T-helper 9 cell (primary cell): Measurements from ENCODE around the gene GRIA3.

Experiments used
- DNase-seq: peaks from one replicate; pipeline ENCODE4 v3.0.0-alpha.2; 2020
- total RNA-seq, 2 donors: gene quantifications; one replicate each; lab custom pipeline; 2026; lab: John Stamatoyannopoulos, UW

GRIA3 gene
- 0 to 0.07 reads per million in 2 donors for total RNA-seq

DNA sequence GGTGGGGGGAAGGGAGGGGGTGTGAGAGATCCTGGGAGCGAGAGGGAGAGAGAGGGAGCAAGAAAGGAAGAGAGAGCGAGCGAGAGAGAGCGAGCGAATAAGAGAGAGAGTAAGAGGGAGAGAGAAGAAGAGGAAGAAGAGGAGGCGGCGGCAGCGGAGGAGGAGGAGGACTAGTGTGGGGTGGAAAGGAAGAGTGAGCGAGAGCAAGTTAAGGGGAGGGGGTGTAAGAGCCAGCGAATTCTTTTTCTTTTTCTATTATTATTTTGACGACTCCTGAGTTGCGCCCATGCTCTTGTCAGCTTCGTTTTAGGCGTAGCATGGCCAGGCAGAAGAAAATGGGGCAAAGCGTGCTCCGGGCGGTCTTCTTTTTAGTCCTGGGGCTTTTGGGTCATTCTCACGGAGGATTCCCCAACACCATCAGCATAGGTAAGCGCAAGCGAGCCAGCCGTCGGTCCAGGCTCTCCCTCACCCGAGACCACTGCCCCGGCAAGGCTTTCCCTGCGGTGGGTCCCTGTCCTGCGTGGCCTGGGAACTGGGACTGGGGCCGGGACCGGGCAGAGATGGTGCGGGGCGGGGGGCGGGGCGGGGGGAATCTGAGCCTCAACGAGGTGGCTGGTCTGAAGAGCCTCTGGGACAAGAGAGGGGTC, at the start of gene GRIA3:
Gene GRIA3 (plus strand): TSS at position 60 of the 647 bp plus-strand sequence. CDS start 258 bp downstream, at position 318.
- DNase-seq, result no peak

DNA sequence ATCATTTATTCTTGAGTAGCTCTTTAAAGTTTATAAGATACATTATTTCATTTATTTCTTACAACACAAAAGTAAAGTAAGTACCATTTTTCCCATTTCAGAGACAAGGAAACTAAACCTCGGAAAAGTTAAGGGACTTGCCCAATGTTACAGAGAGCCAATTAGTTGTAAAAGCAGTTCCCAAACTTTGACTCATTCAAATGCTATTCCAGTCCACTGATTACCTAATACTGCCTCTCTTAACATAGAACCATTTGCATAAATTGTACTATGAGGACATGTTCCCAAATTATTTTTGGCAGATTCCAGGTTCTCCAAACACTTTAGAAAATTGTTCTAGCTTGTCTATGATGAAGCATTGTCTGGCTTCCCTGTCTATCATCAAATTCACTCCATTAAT, 45.6 kb upstream of the GRIA3 start:
- no peak for DNase-seq

DNA sequence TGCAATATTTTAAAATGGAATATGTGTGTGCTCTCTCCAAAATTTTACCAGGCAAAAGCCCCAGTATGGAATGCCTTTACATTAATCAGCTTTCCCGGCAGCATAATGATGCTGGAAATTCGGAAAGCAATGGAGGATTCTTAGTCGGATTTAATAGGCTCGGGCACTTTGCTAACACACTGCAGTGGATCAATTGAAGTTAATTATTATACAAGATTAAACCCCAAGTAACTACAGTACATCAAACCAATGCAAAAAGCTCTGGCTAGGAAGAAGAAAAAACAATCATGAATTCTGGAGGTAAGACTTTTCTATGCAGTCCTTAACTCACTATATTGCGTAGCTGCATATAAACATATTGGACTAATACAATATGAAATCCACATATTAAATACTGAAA, 43.6 kb upstream of the GRIA3 start:
- DNase-seq, result no peak

DNA sequence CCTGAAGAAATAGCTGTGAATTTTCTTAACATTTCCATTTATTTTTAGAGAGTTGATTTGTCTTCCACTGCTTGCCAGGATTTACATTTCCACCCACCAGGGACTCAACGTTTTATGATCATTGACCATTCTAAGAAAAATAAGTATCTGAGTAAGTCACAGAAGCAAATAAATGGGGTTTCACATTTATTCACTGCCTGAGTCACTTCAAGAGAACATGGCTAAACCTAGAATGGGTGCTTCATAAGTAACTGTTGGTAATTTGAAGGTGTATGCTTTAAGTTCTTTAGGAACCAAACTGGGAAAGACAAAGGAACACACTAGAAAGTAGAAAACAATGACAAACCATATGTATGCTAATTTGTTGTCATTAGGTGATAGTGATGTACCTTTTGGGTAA, 43.2 kb upstream of the GRIA3 start:
- DNase-seq, result no peak

DNA sequence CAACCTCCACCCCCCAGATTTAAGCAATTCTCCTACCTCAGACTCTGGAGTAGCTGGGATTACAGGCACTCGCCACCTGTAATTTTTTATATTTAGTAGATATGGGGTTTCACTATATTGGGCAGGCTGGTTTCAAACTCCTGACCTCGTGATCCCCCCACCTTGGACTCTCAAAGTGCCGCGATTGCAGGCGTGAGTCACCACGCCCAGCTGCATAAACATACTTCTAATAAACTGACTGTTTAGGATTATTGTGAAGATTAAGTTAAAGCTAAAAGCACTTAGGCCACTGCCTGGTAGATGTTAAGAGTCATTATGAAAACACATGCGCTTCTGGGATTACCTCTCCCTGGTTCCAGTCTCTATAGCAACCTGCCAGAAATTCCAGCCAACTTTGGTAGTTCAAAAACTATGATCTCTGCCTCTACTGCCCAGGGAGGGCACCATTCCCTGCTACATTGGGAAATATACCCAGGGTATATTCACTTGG, 30.2 kb upstream of the GRIA3 start:
- DNase-seq, result no peak

DNA sequence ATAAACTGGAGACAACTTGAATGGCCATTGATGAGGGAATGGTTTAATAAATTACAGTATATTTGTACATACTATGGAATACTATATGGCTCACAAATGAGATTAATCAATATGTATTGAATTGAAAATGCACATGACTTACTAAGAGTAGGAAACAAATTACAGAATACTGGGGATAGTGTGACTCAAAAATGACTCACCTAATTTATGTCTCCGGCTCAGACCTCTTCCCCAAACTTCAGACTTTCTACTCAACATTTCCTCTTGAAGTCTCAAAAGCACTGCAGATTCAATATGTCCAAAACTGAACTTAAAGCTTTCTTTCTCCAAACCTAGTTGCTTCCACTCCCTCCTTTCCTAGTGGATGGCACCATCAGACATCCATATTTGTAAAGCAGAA, 28.8 kb upstream of the GRIA3 start:
- no peak for DNase-seq

DNA sequence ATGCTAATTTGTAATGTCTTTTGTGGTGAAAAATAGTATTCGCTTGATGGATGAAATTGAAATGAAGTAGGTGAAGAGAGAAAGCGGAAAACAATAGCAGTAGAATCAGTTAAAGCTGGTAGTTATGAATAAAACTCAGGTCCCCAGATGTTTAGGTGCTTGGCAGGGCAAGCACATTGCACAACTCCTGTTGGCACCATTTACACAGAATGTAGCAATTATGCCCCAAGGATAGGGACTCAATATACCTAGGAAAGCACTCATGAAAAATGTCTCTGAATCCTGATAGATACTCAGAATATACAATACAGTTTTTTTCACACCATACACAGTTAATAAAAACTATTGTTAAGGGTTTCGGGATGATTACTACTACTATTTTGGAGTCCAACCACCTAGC, 26.5 kb upstream of the GRIA3 start:
- no peak for DNase-seq

DNA sequence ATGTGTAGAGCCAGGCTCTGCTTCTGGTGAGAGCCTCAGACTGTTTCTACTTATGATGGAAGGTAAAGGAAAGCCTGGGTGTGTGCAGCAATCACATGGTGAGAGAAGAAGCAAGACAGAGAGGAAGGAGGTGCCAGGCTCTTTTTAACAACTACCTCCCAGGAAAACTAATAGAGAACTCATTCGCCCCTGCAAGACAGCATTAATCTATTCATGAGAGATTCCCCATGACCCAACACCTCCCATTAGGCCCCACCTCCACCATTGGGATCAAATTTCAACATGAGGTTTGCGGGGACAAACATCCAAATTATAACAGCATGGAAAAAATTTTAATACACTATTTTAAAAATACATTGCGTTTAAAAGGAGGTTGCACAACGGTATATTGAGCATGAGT, 24.7 kb upstream of the GRIA3 start:
- no peak for DNase-seq

DNA sequence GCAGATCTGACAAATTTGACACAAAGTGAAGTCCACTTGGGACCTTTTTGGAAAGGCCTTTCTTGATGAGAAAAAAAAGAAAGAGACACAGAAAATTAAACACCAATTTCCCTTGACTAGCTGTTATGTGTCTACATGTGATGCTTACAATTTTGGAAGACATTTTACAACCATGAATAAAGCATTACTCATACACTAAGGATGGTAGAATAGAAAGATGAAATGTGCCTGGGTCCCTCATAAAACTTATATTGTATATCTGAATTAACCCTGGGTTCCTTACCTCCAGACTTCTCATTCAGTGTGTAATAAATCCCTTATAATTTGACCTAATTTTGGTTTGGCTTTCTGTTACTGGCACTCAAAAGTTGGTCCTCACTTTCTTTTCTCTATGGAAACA, 16.5 kb upstream of the GRIA3 start:
- DNase-seq, result no peak

DNA sequence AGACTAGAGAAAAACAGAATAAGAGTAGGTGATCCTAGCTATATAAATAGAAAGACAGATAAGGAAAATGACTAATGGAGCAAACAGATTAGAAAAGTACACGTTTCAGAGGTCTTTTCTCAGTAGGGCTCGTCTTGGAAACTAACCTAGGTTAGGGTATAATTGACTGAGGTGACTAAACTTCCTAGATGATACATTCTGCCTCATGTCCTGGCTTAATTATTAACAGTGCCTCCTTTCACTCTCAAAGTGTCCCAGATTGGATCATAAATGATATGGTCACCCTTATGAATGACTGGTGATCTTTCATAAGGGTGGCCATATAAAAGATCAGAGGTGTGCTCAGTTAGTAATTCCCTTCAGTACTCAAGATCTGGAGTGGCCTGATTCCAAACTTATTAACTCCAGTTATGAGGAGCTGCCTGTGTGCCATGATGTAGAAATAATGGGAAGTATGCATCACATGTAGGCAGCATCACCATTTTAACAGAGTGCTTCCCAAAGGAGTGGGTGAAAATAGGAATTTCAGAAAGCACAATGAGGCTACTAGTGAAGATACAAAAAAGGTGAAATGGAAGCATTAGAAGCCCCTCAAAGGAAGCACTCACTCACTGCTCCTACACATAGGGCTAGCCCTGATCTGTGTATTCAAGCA, 14.7 kb upstream of the GRIA3 start:
- DNase-seq, result no peak

DNA sequence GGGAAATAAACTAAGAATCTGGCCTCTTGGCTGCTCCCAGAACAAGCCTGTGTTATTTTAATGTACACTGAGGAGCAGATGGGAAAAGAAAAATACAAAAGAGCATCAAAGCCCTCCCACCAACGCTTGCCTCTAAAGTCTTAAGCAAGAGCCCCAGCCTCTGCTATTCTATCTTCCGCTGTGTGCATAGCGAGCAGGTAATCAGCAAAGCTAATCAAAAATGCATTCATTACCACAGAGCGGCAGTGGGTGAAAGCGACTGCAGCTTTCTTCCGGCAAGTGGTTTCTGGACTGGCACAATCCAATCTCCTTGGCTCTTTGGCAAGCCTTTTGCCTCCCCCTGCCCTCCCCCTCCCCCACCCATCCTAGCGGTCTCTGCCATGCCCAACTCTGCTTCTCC, 13.5 kb upstream of the GRIA3 start:
- no peak for DNase-seq

DNA sequence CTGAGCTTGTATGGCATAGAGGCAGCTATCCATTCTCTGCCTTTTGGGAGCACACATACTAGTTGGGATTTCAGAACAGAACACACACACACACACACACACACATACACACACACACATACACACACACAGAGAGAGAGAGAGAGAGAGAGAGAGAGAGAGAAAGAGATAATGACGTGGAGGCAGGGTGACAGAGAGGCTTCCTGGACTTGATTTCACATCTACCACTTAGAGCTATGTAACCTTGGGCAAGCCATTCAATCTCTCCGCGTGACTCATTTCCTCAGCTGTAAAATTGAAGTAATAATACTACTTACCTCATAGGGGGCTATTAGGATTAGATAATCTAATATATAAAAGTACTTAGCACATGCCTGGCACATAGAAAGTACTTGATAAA, 12.3 kb upstream of the GRIA3 start:
- DNase-seq, result no peak

DNA sequence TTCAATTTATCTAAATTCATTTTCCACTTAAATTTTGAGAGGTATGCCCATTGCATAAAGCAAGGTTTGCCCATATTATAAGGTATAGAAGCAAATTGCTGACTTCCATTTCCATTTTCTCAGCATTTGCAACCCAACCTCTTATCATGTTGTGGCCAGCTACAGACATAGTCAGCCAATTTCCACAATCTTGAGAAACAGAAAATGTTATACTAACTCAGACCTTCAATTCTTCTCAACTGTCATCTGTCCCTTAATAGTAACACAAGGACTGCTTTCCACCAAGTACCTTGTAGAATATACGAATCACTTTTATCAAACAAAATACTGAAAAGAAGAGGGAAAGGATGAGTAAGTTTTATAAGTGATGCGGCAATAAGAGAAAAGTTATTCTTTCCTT, 11.2 kb upstream of the GRIA3 start:
- no peak for DNase-seq

DNA sequence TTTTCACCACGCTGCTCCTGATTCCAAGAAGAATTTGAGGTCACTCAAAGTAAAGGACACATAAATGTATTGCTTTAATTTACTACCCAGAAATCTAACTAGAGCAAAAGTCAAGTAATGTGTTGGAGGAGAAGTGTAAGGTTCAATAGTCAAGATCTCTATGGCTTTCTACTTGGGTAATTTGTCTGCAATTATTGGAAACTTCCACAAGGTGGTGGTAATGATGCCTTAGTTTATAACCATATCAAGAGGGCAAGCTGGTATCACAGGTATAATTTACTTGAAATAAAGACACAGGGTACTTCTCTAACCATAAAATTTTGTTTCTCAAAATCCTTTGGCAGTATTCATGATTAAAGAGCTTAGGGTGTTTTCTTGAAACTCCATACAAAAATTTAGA, 10.2 kb upstream of the GRIA3 start:
- no peak for DNase-seq

DNA sequence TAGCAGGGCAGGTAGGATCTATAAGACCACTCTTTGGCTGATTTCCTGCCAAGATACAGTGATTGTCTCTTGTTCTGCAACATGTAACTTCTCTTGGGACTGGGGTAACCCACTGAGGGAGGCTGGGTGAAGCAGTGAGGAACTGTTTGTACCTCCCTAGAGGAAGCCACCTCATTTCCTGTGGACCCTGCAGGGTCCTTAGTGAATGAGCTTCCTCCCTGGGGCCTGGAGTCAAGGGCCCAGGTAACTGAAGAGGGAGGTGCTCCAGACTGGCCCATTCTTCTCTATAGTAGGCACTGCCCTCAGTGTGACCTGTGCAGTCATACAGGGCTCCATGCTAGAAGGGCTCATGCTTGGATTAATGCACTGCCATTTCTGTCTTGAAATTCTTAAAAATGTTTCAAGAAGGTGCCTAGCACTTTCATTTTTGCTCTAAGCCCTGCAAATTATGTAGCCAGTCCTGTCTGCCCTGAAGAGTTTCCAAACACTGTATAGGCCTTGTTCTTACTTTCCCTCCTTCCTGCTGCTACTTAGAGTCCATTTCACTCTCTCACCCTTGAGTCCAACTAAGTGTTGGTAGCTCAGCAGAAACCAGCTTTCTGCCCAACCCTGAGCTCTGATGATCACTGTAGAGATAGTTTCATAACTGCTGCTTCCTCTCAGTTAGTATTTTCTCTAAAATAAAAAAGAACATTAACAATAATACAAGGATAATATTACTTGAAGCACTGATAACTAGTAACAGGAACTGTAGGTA, 8.5 kb upstream of the GRIA3 start:
- no peak for DNase-seq

DNA sequence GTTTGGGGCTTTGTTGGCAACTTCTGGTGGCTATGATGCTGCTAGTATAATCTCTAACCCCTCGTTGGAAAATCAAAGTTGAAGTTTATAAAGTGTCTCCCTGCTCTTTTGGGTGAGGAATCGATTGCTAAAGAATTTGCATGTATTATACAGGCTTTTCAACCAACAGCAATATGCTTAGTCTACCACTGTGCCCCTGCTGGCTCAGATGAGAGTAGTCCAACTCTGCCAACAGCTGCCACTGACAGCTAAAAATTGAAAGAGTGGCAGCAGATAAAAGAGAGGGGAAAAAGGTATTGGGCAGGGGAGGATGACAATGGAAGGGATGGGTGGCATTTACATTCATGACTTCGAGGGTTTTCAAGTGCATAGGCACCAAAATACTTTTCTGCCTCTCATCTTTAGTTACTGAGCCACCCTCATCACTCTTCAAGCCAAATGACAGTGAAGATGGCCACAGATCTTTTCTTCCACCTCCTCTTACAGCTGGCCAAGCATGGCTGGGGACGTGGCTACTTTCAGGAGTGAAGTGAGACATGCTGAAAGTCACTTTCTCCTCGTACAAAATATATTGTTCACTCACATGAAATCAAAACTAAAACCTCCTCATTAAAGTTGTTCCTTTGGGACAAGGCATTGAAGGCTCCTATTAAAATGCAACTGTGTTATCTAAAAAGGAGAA, 2.7 kb upstream of the GRIA3 start:
- no peak for DNase-seq

DNA sequence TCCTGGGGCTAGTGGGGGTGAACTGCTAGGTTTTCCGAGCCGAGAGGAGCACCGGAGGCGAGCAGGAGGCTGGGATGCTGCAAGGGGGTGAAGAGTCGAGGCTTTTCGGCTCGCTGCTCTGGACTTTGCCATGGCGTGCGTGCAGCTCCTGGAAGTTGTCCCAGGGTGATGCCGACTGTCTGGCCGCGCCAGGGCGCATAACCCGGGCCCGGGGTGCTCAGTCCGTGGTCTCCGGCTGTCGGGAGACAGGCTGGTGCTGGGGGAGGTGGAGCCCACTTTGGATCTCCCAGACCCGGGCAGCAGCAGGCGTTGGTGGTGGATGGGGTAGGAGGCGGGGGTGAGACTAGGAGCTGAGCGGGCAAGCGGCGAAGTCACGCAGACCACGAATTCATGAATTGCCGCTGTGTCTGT, 793 bp downstream of the GRIA3 start:
- no peak for DNase-seq

DNA sequence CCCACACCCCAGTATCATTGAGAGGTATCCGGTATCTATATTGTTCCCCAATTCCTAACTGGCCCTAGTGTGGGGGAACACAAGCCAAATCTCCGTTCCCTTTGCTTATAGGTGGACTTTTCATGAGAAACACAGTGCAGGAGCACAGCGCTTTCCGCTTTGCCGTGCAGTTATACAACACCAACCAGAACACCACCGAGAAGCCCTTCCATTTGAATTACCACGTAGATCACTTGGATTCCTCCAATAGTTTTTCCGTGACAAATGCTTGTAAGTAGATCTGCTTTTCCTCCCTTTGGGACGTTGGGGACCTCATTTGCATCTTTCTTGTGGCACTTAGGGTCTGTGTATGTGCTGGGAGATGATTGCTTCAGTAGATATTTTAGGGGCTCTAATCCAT, 1.6 kb downstream of the GRIA3 start:
- no peak for DNase-seq

DNA sequence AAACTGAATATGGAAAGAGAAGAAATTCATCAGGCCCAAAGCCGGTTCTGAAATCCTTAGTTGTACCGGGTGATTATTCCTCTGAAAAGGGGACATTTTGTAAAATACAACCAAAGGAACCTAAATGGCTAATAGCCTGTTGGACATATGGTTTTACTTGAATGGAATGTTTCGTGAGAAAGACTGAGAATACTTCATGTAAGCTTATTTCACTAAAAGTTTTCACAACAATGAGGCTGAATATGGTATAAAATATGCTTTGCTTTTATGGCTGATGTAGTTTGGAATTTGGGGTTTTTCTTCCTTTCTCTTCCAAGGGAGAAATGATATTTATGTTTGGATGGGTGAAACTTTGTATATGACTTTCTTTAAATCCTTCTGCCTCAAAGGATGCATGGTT, 2.7 kb downstream of the GRIA3 start:
- DNase-seq, result no peak

DNA sequence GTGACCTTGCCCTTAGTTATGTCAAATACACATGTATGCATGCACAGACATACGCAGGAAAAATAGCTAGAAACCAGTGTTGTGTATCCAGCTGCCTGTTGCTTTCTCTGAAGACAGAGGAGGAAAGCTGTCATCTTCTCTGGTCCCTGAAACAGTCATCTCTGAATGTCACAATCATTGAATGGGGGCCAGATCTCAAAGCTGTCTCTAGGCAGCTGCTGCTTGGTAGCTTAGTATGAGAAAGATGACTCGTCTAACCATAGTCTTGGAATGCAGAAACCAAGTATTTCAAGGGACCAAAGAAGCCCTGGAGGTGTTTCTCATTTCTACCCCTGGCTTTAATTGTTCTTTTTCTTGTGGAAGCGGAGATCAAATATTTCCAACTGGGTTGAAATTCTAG, 4.0 kb downstream of the GRIA3 start:
- no peak for DNase-seq

DNA sequence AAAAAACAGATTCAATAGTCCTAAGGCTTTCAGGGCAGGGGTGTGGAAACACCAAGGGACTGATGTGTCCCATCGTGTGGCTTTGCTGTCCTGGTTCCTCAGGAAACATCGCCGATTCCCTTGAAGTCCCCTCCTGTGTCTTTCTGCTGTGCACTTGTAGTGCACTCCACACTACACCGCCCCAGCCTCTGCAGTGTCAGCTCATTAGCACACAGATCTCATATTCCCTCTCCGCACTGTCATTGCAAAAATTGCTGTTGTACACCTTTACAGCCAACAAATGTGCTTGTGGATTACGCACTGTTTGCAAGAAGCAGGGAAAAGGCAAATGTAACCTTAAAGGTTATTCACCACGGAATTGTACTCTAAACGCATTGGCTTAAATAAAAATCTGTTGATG, 5.3 kb downstream of the GRIA3 start:
- no peak for DNase-seq

DNA sequence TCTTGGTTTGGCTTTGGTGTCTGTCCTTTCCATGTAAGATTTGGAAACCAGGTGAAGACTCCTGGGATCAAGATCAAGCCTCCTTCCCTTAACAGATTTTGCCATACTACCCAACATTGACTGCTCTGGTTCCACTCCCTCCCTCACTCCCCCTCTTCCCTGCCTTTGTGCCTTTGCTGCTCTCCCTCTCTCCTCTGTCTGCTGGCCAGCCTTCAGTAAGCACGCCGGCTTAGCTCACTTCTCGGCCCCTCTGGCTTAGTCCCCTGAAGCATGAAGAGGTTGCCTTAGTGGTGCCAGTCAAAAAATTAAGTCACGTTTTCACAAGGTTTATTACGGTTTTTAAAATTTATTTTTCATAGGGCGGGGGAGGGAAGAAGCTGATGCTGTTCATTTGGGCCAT, 6.0 kb downstream of the GRIA3 start:
- DNase-seq, result no peak

DNA sequence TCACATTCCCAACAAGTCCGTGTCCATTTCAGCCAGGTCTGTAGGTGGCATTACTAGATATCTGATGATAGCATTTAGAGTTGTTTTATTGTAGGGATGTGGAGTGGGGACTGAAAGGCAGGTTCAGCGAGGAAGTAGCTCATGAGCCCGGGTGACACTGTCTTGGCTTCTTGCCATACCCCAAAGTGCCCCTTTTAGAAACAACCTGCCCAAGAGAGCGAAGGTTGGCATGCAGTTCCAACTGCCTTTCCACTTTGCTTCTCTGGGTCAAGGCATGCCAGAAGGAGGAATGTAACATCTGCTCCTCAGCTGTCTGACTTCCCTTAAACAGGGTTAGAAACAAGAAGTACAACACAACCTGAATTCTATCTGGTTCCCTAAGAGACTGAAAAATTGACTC, 9.0 kb downstream of the GRIA3 start:
- DNase-seq, result no peak
